Occipital lobe (tissue), 2 donors: Measurements from ENCODE around the gene ODC1. TPM values are rescaled to one million over a fixed set of nuclear protein-coding genes. Genes with fewer than 3 reads are reported as not detected.
"Not testable (repeated sequence)": the region's sequence is repeated elsewhere in the genome, so short reads cannot be mapped to it uniquely, and the experiment has no call there.

ENCODE experiments used
- DNase-seq: peaks from one replicate; lab custom pipeline; 2025; lab: John Stamatoyannopoulos, UW
- total RNA-seq: library from RNA; depleted of rRNA; stranded (reverse); fragments of >200 nt; gene quantifications from one replicate; pipeline ENCODE4 v1.2.3, GENCODE V29; 2014

ODC1 gene
- total RNA-seq, 1 donor from 2014 or later, result 167 TPM

- no peak for DNase-seq
These were observed 30.8 kb upstream of the ODC1 start for GRCh38 chr2:10478916-10479315.

DNA sequence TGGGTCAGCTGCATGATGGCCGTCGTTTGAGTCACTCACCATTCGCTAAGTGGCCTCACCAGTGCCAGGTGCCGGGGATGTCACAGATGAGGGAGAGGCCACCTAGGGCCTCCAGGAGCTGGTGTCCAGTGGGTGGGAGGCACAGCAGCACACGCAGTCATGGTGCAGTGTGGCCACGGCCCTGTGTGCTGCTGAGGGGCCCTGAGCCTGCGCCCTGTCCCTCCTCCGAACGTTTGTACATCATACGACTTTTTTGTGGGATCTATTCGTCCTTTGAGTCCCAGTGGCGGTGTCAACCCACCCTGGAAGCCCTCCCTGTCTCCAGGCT, 30.1 kb upstream of the ODC1 start:
- DNase-seq, result no peak

- no peak for DNase-seq
These were observed 29.5 kb upstream of the ODC1 start for GRCh38 chr2:10477443-10478297.

GRCh38 chr2:10476723-10477442, 28.8 kb upstream of the ODC1 start:
- DNase-seq, result no peak

GRCh38 chr2:10475811-10476660, 27.9 kb upstream of the ODC1 start:
- no peak for DNase-seq

DNA sequence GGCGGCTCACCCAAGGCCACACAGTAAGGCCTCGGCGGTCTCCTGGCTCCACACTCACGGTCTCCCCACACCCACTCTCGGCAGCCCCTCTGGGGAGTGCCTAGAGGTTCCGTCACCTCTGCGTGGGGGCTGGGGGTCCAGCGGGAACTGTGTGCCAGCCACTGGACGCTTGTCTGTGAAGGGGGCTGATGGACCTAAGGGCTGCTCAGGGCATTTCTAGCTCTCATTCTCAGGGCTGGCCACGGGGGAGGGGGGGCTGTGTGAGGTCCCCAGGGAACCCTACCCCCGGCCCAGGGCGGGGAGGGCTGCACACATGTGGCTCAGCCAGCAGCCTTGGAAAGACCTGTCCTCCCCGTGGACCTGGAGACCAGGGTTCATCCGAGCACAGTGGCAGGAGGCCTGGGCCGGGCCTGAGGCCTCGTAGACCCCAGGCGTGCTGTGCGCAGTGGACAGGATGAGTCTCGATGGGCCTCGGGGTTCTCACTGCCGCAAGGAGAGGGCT, 27.1 kb upstream of the ODC1 start:
- no peak for DNase-seq

DNA sequence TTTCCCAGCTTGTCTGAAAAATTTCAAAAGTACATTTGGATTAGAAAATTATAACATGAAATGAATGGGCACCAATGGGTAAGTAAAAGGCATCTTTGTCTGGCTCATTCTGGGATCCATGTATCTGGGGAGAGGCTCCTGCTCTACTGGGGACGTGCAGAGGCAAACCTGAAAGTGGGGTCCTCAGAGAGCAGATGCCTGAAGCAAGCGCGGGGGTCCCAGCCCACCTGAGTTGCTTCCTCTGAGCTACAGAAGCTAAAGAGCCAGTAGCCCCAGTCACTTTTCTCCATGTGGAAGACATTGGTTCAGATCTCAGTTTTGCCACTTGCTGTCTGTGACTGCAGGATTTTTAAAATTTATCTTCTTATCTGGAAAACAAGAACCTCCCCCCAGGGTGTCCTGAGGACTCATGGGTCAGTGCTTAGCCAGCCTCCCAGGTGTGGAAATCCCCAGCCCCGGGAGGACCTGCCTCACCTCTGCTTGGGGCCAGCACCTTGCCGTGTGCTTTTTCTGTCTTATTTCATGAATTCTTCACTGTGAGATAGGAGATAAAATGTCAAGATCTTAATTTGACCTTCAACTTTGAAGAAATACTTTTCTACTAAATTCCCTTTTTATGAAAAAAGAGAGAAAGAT, 25.1 kb upstream of the ODC1 start:
- no peak for DNase-seq

- no peak for DNase-seq
These were observed 23.8 kb upstream of the ODC1 start for GRCh38 chr2:10471955-10472354.

GRCh38 chr2:10471046-10471571, 23.0 kb upstream of the ODC1 start:
- DNase-seq, result no peak

- DNase-seq, result no peak
These were observed 22.0 kb upstream of the ODC1 start for GRCh38 chr2:10469955-10470608.

- DNase-seq, result no peak
These were observed 21.2 kb upstream of the ODC1 start for GRCh38 chr2:10469301-10469700.

GRCh38 chr2:10467401-10467800, 19.3 kb upstream of the ODC1 start:
- DNase-seq, result no peak

GRCh38 chr2:10466801-10467200, 18.7 kb upstream of the ODC1 start:
- DNase-seq, result no peak

GRCh38 chr2:10465910-10466309, 17.8 kb upstream of the ODC1 start:
- DNase-seq, result no peak

DNA sequence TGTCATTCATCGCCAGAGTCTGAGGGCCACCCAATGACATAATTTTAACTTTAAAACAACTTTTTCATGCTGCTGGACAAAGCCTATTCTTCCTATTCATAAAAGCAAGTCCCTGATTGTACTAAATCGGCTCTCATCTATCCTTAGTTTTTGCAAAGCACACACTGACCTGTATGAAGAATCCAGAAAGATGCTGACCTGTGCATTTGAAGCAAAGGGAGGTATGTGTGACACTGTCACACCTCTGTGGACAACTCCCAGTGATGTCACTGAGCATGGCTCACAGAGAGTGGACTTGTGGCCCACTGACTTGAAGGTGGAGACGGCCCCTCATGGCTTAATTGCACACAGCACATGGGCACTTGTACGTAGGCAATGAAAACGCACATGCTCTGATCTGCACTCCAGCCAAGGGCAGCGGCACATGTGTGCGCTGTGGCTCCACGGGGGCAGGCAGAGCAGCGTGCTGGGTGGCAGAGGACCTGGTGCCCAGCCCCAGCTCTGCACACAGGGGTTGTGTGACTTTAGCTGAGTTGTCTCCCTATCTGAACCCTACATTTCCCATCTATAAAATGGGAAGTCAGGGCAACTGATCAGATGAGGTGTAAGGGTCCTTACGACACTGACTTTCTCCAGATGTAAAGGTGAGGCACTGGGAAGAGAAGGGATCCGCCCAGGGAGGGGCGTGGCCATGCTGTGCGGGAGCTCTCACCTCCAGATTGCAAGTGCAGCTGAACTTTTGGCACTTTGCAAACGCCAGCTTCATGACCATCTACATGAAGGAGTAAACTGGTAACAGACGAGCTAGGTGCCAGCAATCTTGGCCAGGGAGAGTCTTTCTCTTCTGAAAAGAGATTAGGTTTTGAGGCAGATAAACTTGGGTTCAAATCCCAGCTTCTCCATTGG, 14.3 kb upstream of the ODC1 start:
- DNase-seq, result no peak

DNA sequence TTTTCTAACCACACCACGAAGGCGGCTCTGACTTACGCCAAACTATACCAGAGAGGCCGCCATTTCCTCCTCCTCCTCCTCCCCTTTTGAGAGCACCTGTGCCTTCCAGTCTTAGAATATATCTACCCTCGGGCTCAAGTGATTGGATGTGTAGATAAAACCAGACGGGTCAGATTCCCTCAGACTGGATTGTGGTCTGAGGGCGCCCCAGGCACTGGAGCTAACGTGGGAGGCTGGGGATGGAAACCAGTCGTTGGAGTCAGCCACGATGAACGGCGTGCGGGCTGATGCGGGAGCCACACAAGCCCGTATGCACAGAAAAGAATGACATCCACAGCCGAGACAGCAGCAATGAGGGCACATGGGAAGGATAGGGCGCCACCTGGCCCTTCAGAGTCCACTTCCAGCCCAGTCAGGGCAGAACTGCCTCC, 12.3 kb upstream of the ODC1 start:
- DNase-seq, result no peak

DNA sequence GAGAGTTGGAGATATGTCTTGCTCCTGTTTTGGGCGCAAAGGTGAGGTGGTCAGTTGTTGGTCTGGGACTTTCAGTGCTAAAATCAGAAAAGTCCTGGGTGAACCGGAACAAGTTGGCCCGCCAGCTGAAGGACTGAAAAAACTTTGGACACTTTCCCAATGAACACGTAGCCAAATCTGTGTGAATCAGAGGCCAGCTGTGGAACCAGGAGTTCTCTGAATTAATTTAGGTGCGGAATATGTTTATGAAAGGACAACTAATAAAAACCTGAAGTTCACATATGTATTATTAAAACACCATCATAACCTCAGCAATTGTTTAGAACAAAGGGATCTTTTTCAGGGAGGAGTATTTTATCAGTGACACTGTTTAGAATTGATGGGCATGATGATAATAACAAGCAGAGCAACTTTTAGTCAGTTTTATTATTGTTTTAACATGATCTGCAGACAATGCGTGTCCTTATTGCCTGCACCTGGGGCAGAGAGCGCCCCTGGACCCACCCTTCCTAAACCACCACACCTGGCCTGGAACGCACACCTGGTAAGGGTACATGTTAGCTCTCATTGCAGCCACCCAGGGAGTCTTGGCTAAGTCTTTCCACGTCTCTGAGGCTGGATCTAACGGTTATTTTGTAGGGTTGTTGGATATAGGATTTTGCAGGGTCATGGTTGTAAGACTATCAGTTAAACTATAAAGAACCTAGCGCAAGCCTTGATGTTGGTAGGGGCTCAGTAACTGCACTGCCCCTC, 9.9 kb upstream of the ODC1 start:
- no peak for DNase-seq

- not testable (repeated sequence) for DNase-seq
These were observed 9.1 kb upstream of the ODC1 start for GRCh38 chr2:10457195-10457594.

GRCh38 chr2:10454505-10454904, 6.4 kb upstream of the ODC1 start:
- no peak for DNase-seq
